ENCODE data around the gene FHL5. TPM values are rescaled to one million over a fixed set of nuclear protein-coding genes. Genes with fewer than 3 reads are reported as not detected.

The FHL5 gene
- total RNA-seq, result 10 to 100 TPM in 2 of 4 donors, 1 to 10 TPM in 2; 3.5 to 14.3 (median 7.7) TPM

- no peak within 1 kb of the TSS for H3K4me3 ChIP-seq (ENCODE audit: low read depth, poor library complexity, severe bottlenecking)
- WGBS, 2 donors, result 9 to 10% methylated on average over 3 of the region's 3 CpGs
- DNase-seq (ENCODE audit: low spot score in 2 of 2), result no peak
- intact Hi-C loops (cut with DNase I; ENCODE audit: low total_unique reads), result no loop called here
- TF ChIP-seq POLR2A (IDR thresholded peaks at IDR 0.05) (no peak), CTCF (IDR thresholded peaks at IDR 0.05) (no peak)
Measured at GRCh38 chr6:96562886-96563285, at the start of gene FHL5. FHL5 (plus strand) TSS chr6:96563128; CDS start chr6:96603614, 40,486 bp downstream.

- intact Hi-C loops (cut with DNase I; ENCODE audit: low total_unique reads), result no loop called here
- no peak for DNase-seq (ENCODE audit: low spot score in 2 of 2)
- 48 to 50% methylated on average over 6 of the region's 6 CpGs for WGBS, 2 donors
- TF ChIP-seq CTCF (IDR thresholded peaks at IDR 0.05) (no peak), POLR2A (IDR thresholded peaks at IDR 0.05) (no peak)
- H3K4me3 ChIP-seq (ENCODE audit: low read depth, poor library complexity, severe bottlenecking), result no peak overlapping the region
Measured at GRCh38 chr6:96520171-96521115, 42.5 kb upstream of the FHL5 start.

GRCh38 chr6:96521306-96521643, 41.7 kb upstream of the FHL5 start:
- intact Hi-C loops (cut with DNase I; ENCODE audit: low total_unique reads), result no loop called here
- H3K4me3 ChIP-seq (ENCODE audit: low read depth, poor library complexity, severe bottlenecking), result peak overlapping the region; percentile 68
- 0% methylated on average over 8 of the region's 8 CpGs for WGBS, 2 donors
- no peak for TF ChIP-seq POLR2A (IDR thresholded peaks at IDR 0.05)
- DNase-seq (ENCODE audit: low spot score in 2 of 2), result no peak

- WGBS, 2 donors, result 0% methylated on average over 39 to 50 of the region's 63 CpGs
- DNase-seq (ENCODE audit: low spot score in 2 of 2), result peak; percentile 92 to 98
Measured at GRCh38 chr6:96521644-96522464, 41.1 kb upstream of the FHL5 start, which contains the start of gene UFL1. UFL1 (plus strand) TSS chr6:96521806; CDS start chr6:96521874, 68 bp downstream.

GRCh38 chr6:96522465-96523009, 40.4 kb upstream of the FHL5 start:
- H3K4me3 ChIP-seq (ENCODE audit: low read depth, poor library complexity, severe bottlenecking), result peak overlapping the region; percentile 68
- no peak for TF ChIP-seq CTCF (IDR thresholded peaks at IDR 0.05)
- TF ChIP-seq POLR2A (IDR thresholded peaks at IDR 0.05), result no peak
- DNase-seq (ENCODE audit: low spot score in 2 of 2), result no peak
- 1% methylated on average over 5 of the region's 5 CpGs for WGBS, 2 donors
- intact Hi-C loops (cut with DNase I; ENCODE audit: low total_unique reads), result no loop called here

More at GRCh38 chr6:96521644-96522464, 41.1 kb upstream of the FHL5 start, which contains the start of gene UFL1:
- TF ChIP-seq CTCF (IDR thresholded peaks at IDR 0.05), result no peak
- TF ChIP-seq POLR2A (IDR thresholded peaks at IDR 0.05), result peak in 1 of 2 donors; percentile 71
- intact Hi-C loops (cut with DNase I; ENCODE audit: low total_unique reads), result no loop called here
- peak within 1 kb of the TSS; percentile 68 for H3K4me3 ChIP-seq (ENCODE audit: low read depth, poor library complexity, severe bottlenecking)
